B cell (primary cell): ENCODE measurements around the gene GZMM.

Experiments
- EZH2 ChIP-seq: IDR thresholded peaks from 2 replicates; pipeline ENCODE4 v1.6.1; 2012; ENCODE audit warnings: borderline replicate concordance, low read depth, mild to moderate bottlenecking, moderate library complexity, low read length; ENCODE audit not compliant: insufficient read depth, poor library complexity, severe bottlenecking
- TF ChIP-seq, protein P1 (sequence below): fragments of 200-600 bp; IDR thresholded peaks from one replicate; pipeline ENCODE4 v1.8.0; 2022; ENCODE audit warnings: antibody characterized with exemption, mild to moderate bottlenecking

DNA sequence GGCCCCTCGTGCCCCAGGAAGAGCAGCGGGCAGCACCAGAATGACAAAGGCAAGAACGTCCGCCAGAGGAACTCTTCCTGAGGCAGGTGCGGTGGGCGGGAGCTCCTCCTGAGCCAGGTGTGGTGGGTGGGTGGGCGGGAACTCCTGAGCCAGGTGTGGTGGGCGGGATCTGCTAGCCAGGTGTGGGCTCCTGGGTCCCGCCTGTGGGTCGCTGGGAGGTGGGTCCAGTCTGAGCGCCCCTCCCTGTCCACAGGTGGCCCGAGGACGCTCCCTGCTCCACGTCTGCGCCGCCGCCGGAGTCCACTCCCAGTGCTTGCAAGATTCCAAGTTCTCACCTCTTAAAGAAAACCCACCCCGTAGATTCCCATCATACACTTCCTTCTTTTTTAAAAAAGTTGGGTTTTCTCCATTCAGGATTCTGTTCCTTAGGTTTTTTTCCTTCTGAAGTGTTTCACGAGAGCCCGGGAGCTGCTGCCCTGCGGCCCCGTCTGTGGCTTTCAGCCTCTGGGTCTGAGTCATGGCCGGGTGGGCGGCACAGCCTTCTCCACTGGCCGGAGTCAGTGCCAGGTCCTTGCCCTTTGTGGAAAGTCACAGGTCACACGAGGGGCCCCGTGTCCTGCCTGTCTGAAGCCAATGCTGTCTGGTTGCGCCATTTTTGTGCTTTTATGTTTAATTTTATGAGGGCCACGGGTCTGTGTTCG is 38.8 kb downstream of the GZMM start:
- TF ChIP-seq, protein P1, sequence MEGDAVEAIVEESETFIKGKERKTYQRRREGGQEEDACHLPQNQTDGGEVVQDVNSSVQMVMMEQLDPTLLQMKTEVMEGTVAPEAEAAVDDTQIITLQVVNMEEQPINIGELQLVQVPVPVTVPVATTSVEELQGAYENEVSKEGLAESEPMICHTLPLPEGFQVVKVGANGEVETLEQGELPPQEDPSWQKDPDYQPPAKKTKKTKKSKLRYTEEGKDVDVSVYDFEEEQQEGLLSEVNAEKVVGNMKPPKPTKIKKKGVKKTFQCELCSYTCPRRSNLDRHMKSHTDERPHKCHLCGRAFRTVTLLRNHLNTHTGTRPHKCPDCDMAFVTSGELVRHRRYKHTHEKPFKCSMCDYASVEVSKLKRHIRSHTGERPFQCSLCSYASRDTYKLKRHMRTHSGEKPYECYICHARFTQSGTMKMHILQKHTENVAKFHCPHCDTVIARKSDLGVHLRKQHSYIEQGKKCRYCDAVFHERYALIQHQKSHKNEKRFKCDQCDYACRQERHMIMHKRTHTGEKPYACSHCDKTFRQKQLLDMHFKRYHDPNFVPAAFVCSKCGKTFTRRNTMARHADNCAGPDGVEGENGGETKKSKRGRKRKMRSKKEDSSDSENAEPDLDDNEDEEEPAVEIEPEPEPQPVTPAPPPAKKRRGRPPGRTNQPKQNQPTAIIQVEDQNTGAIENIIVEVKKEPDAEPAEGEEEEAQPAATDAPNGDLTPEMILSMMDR, result no peak
- no peak for TF ChIP-seq EZH2
